ENCODE results near the gene SORCS2. TPM values are rescaled to one million over a fixed set of nuclear protein-coding genes. Genes with fewer than 3 reads are reported as not detected.

SORCS2 gene
- total and polyA plus RNA-seq, 2 of the 8 experiments (the other 6 are each of a cell fraction or from before 2014, with no cell fraction given) = 0.36 to 1.8 TPM

GRCh38 chr4:7285244-7286094, 93.1 kb downstream of the SORCS2 start:
- Histone ChIP-seq H2BK5ac (ENCODE audit: low read depth, low read length) (no peak overlapping the region), H3K18ac (ENCODE audit: extremely low read depth, low read length) (no peak overlapping the region), H4K91ac (replicated peaks; ENCODE audit: insufficient read length, low read length) (no peak overlapping the region), H3K4me3 (ENCODE audit: extremely low read depth in 1 of 4, insufficient read depth in 2 of 4, low read depth in 3 of 4, low read length in 4 of 4) (no peak overlapping the region), H3K27ac (ENCODE audit: low read depth, low read length) (no peak overlapping the region), H3K79me1 (ENCODE audit: low read depth, low read length) (no peaks in the 10 kb centered on the region), H3K79me2 (ENCODE audit: control insufficient read depth in 1 of 2, insufficient read depth in 2 of 2, low read length in 2 of 2) (no peaks in the 10 kb centered on the region), H3K4me1 (replicated peaks in 1 of 4; ENCODE audit: control insufficient read depth in 3 of 4, insufficient read depth in 4 of 4, low read length in 3 of 4) (no peaks in the 10 kb centered on the region; a peak in 2 of 7 replicates), H2BK15ac (ENCODE audit: low read length) (no peak overlapping the region), H3K56ac (replicated peaks; ENCODE audit: insufficient read length, low read depth, low read length) (no peak overlapping the region), H3K14ac (ENCODE audit: insufficient read length) (no peak overlapping the region), H2BK12ac (ENCODE audit: low read depth, low read length) (no peak overlapping the region), H3K9me3 (ENCODE audit: insufficient read depth in 2 of 2, low read depth in 1 of 2, low read length in 1 of 2) (no peaks in the 10 kb centered on the region), H2BK120ac (replicated peaks; ENCODE audit: low read depth, low read length) (no peak overlapping the region), H3K9ac (replicated peaks in 1 of 4; ENCODE audit: extremely low read depth in 1 of 4, low read depth in 3 of 4, low read length in 3 of 4) (no peak overlapping the region), H3K23ac (ENCODE audit: insufficient read length) (no peak overlapping the region), H2AK5ac (ENCODE audit: low read depth, low read length) (no peak overlapping the region), H3K4me2 (ENCODE audit: insufficient read depth in 1 of 2, low read depth in 2 of 2, low read length in 2 of 2) (no peak overlapping the region), H3K36me3 (ENCODE audit: control insufficient read depth in 2 of 4, insufficient read depth in 4 of 4, low read length in 3 of 4) (no peaks in the 10 kb centered on the region), H3K23me2 (ENCODE audit: low read depth, low read length) (no peaks in the 10 kb centered on the region), H4K8ac (ENCODE audit: extremely low read depth, insufficient read depth, low read length) (no peak overlapping the region; the same call in 1 of the 2 replicates), H2AFZ (ENCODE audit: low read length) (no peak overlapping the region), H4K20me1 (replicated peaks in 1 of 2; ENCODE audit: control insufficient read depth in 1 of 2, insufficient read depth in 2 of 2, low read length in 2 of 2) (no peaks in the 10 kb centered on the region), H2BK20ac (ENCODE audit: low read length) (no peak overlapping the region), H4K5ac (ENCODE audit: insufficient read length, low read depth, low read length) (no peak overlapping the region), H3K4ac (replicated peaks; ENCODE audit: insufficient read length, low read depth, low read length) (no peak overlapping the region), H3K27me3 (replicated peaks in 1 of 4; ENCODE audit: control insufficient read depth in 3 of 4, extremely low read depth in 1 of 4, insufficient read depth in 3 of 4, low read length in 3 of 4) (no peaks in the 10 kb centered on the region)
- 93% methylated on average over 30 of the region's 34 CpGs; no CpG with 5 or more reads in 1 of the 2 experiments for WGBS, 2 experiments (ENCODE audit: extremely low coverage in 1 of 2, insufficient coverage in 1 of 2, insufficient read length in 1 of 2, insufficient replicate concordance in 2 of 2, low coverage in 1 of 2, low lambda C conversion rate in 2 of 2, missing lambda C conversion rate in 1 of 2)
- POLR2A ChIA-PET (ENCODE audit: partially characterized antibody) = no interaction called here
- CTCF ChIA-PET (ENCODE audit: partially characterized antibody) = interaction anchor here (0.8 to 2.6 kb wide), 6 partner anchors 11 to 555 kb away, joined by 3 to 7 read pairs (median 4); no protein-coding TSS in a partner anchor
- DNase-seq (ENCODE audit: low read depth in 1 of 2, low spot score in 2 of 2) (no peak), FAIRE-seq (no peak)
- TF ChIP-seq ATF3 (IDR thresholded peaks at IDR 0.05; ENCODE audit: insufficient read depth, low read depth, low read length) (no peak), EP300 (IDR thresholded peaks at IDR 0.05; ENCODE audit: borderline replicate concordance in 1 of 2, low read depth in 2 of 2, low read length in 2 of 2) (no peak), SP2 (IDR thresholded peaks at IDR 0.05; ENCODE audit: low read length) (no peak), HDAC6 (IDR thresholded peaks at IDR 0.05; ENCODE audit: low read depth, low read length) (no peak), CTCF (IDR thresholded peaks at IDR 0.05; ENCODE audit: control extremely low read depth in 1 of 3, insufficient read depth in 1 of 3, low read depth in 1 of 3, low read length in 3 of 3) (no peak), MAFK (IDR thresholded peaks at IDR 0.05; ENCODE audit: low read depth, low read length) (no peak), POU5F1 (IDR thresholded peaks at IDR 0.05; ENCODE audit: low read depth, low read length) (no peak), SP1 (IDR thresholded peaks at IDR 0.05; ENCODE audit: low read depth, low read length) (no peak), PHF8 (conservative IDR thresholded peaks at IDR 0.05; ENCODE audit: low read depth, low read length) (no peak)
